ENCODE data around the gene CTDSPL2. TPM values are rescaled to one million over a fixed set of nuclear protein-coding genes. Genes with fewer than 3 reads are reported as not detected.
"Not testable (repeated sequence)": the region's sequence is repeated elsewhere in the genome, so short reads cannot be mapped to it uniquely, and the experiment has no call there.

Gene CTDSPL2
- total RNA-seq, 4 donors from 2014 or later = 18.3 to 26.1 (median 24.5) TPM

DNA sequence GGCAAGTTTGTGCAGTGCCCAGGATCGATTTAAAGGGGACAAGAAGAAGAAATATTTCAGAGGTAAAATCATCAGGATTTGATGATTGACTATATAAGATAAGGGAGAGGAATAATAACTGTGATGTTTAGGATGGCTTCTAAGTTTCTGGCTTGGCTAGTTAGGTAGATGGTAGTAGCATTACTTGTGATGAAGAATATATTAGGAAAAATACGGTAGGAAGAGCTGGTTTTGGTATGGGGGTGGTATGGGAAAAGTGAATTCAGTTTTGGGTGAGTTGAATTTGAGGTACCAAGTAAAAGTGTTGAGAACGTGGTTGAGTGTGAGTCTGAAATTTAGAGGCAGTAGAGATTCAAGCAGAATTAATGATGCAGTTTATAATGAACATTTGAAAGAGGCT lies 11.0 kb downstream of the CTDSPL2 start:
- Histone ChIP-seq H3K9me3 (no peaks in the 10 kb centered on the region), H3K36me3 (no peaks in the 10 kb centered on the region), H3K27me3 (no peaks in the 10 kb centered on the region), H3K27ac (no peak overlapping the region), H3K4me1 (peaks cover 14 to 16% of the 10 kb centered on the region in 2 donors), H3K4me3 (no peak overlapping the region)
- intact Hi-C loops (cut with DNase I; ENCODE audit: low total_unique reads) = no loop called here
- DNase-seq = no peak
- TF ChIP-seq, protein P1, sequence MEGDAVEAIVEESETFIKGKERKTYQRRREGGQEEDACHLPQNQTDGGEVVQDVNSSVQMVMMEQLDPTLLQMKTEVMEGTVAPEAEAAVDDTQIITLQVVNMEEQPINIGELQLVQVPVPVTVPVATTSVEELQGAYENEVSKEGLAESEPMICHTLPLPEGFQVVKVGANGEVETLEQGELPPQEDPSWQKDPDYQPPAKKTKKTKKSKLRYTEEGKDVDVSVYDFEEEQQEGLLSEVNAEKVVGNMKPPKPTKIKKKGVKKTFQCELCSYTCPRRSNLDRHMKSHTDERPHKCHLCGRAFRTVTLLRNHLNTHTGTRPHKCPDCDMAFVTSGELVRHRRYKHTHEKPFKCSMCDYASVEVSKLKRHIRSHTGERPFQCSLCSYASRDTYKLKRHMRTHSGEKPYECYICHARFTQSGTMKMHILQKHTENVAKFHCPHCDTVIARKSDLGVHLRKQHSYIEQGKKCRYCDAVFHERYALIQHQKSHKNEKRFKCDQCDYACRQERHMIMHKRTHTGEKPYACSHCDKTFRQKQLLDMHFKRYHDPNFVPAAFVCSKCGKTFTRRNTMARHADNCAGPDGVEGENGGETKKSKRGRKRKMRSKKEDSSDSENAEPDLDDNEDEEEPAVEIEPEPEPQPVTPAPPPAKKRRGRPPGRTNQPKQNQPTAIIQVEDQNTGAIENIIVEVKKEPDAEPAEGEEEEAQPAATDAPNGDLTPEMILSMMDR (IDR thresholded peaks at IDR 0.05 in 4 of 5, conservative IDR thresholded peaks at IDR 0.05 in 1 of 5) = no peak
- no peak for TF ChIP-seq POLR2A (IDR thresholded peaks at IDR 0.05)
- no peak for ATAC-seq
- in situ Hi-C loops (cut with MboI; ENCODE audit: low sequenced_read_pairs in 4 of 4) = no loop called here

DNA sequence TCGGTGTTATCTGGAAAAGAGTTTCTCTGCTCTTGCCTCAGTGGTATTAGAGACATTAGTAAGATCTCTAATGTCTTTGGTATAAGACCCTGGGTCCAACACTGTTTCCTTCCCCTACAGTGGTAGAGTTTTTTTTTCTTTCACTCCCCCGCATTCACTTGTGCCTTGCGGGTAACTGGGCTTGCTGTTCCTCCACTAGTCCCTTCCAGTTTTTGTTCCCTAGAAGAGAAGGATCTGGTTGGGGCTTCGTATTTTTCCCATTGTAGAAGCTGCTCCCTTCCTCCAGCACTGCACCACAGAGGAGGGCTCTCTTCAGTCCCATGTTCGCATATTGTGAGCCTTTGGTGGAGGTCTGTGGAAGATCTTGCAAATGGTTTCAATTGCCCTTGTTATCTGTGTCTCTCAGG lies 13.7 kb downstream of the CTDSPL2 start:
- intact Hi-C loops (cut with DNase I; ENCODE audit: low total_unique reads) = no loop called here
- Histone ChIP-seq H3K36me3 (no peaks in the 10 kb centered on the region), H3K9me3 (no peaks in the 10 kb centered on the region), H3K4me3 (no peak overlapping the region), H3K27me3 (no peaks in the 10 kb centered on the region), H3K4me1 (peaks cover 14 to 16% of the 10 kb centered on the region in 2 donors), H3K27ac (no peak overlapping the region)
- no peak for ATAC-seq
- no peak for TF ChIP-seq POLR2A (IDR thresholded peaks at IDR 0.05)
- TF ChIP-seq, protein P1 (IDR thresholded peaks at IDR 0.05 in 4 of 5, conservative IDR thresholded peaks at IDR 0.05 in 1 of 5) = no peak
- no peak for DNase-seq
- in situ Hi-C loops (cut with MboI; ENCODE audit: low sequenced_read_pairs in 4 of 4) = no loop called here

DNA sequence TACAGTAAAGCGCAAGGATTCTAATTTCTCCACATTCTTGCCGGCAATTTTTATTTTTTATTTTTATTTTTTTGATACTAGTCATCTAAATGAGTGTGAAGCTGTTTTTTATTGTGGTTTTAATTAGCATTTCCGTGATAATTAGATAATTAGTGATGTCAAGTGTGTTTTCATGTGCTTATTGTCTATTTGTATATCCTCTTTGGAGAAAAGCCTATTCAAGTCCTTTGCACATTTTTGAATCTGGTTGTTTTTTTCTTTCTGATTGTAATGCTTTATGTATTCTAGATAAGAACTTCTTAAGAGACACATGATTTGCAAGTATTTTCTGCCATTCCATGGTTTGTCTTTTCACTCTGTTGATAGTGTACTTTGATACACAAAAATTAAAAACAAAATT lies 16.1 kb downstream of the CTDSPL2 start:
- in situ Hi-C loops (cut with MboI; ENCODE audit: low sequenced_read_pairs in 4 of 4) (no loop called here), intact Hi-C loops (cut with DNase I; ENCODE audit: low total_unique reads) (no loop called here)
- no peaks in the 10 kb centered on the region for H3K27me3 ChIP-seq
- no peaks in the 10 kb centered on the region for H3K36me3 ChIP-seq
- H3K4me1 ChIP-seq = peaks cover 8 to 13% of the 10 kb centered on the region in 2 donors
- no peaks in the 10 kb centered on the region for H3K9me3 ChIP-seq
- ATAC-seq (no peak), DNase-seq (no peak)
- H3K4me3 ChIP-seq = no peak overlapping the region
- no peak overlapping the region for H3K27ac ChIP-seq
- TF ChIP-seq, protein P1 (IDR thresholded peaks at IDR 0.05 in 4 of 5, conservative IDR thresholded peaks at IDR 0.05 in 1 of 5) = no peak

DNA sequence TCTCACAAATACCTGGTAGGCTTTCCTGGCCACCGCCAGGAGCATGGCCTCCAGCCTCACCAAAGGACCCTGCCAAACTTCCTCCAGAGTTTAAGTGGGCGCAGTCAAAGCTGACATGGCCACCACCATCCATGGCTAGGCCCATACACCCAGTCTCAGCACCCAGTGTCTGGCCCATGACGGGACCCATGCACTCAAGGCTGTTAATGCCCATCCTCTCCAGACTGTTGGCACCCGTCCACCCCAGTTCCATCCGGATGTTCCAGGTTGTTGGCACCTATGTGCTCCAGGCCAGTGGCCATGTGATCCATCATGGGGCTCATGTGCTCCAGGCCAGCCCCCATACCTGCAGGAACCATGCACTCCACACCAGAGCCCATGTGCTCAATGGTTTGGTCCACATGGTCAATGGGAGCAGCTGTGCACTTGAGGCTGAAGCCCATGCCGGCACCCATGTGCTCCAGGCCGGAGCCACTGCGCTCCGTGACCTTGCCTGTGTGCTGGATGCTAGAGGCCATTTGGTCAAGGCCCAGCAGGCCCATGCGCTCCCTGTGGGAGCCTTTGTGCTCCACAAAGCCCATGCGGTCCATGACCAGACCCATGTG lies 20.4 kb downstream of the CTDSPL2 start:
- no peak overlapping the region for H3K4me3 ChIP-seq
- TF ChIP-seq POLR2A (IDR thresholded peaks at IDR 0.05) = no peak
- TF ChIP-seq, protein P1 (IDR thresholded peaks at IDR 0.05 in 4 of 5, conservative IDR thresholded peaks at IDR 0.05 in 1 of 5) = no peak
- intact Hi-C loops (cut with DNase I; ENCODE audit: low total_unique reads) (no loop called here), in situ Hi-C loops (cut with MboI; ENCODE audit: low sequenced_read_pairs in 4 of 4) (no loop called here)
- H3K4me1 ChIP-seq = no peaks in the 10 kb centered on the region
- no peak overlapping the region for H3K27ac ChIP-seq
- no peaks in the 10 kb centered on the region for H3K9me3 ChIP-seq
- DNase-seq (no peak), ATAC-seq (no peak)
- H3K36me3 ChIP-seq = no peaks in the 10 kb centered on the region
- H3K27me3 ChIP-seq = no peaks in the 10 kb centered on the region

DNA sequence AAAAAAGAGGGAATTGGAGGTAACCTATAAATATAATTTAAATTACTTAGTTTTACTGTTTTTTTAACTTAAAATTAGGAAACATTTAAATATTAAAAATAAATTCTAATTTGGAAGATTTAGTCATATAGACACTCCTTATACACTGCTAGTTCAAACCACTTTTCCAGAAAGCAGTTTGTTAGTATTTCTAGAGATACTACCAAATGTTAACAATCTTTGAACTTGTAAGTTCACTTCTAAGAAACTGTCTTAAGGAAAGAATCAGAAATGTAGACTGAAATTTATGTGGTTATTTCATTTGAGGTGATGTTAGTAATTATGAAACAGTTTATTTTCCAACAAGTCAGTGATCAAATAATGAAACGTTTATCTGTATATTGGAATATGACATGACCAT lies 22.7 kb downstream of the CTDSPL2 start:
- Histone ChIP-seq H3K9me3 (no peaks in the 10 kb centered on the region), H3K4me1 (no peaks in the 10 kb centered on the region), H3K36me3 (no peaks in the 10 kb centered on the region), H3K27me3 (no peaks in the 10 kb centered on the region), H3K4me3 (no peak overlapping the region), H3K27ac (no peak overlapping the region)
- ATAC-seq (no peak), DNase-seq (no peak)
- in situ Hi-C loops (cut with MboI; ENCODE audit: low sequenced_read_pairs in 4 of 4) = no loop called here
- intact Hi-C loops (cut with DNase I; ENCODE audit: low total_unique reads) = no loop called here
- TF ChIP-seq, protein P1 (IDR thresholded peaks at IDR 0.05 in 4 of 5, conservative IDR thresholded peaks at IDR 0.05 in 1 of 5) = no peak
- TF ChIP-seq POLR2A (IDR thresholded peaks at IDR 0.05) = no peak

DNA sequence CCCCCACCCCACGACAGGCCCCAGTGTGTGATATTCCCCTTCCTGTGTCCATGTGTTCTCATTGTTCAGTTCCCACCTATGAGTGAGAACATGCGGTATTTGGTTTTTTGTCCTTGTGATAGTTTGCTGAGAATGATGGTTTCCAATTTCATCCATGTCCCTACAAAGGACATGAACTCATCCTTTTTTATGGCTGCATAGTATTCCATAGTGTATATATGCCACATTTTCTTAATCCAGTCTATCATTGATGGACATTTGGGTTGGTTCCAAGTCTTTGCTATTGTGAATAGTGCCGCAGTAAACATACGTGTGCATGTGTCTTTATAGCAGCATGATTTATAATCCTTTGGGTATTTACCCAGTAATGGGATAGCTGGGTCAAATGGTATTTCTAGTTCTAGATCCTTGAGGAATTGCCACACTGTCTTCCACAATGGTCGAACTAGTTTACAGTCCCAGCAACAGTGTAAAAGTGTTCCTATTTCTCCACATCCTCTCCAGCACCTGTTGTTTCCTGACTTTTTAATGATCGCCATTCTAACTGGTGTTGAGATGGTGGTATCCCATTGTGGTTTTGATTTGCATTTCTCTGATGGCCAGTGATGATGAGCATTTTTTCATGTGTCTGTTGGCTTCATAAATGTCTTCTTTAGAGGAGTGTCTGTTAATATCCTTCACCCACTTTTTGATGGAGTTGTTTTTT lies 26.3 kb downstream of the CTDSPL2 start:
- DNase-seq; H3K27ac ChIP-seq; ATAC-seq; H3K27me3 ChIP-seq; H3K9me3 ChIP-seq; H3K4me1 ChIP-seq; H3K36me3 ChIP-seq; in situ Hi-C loops (cut with MboI; ENCODE audit: low sequenced_read_pairs in 4 of 4); H3K4me3 ChIP-seq; intact Hi-C loops (cut with DNase I; ENCODE audit: low total_unique reads): not testable (repeated sequence)
